Panc1 (cell line): ENCODE measurements around the gene SLIT1. TPM values are rescaled to one million over a fixed set of nuclear protein-coding genes. Genes with fewer than 3 reads are reported as not detected.
"Not testable (repeated sequence)": the region's sequence is repeated elsewhere in the genome, so short reads cannot be mapped to it uniquely, and the experiment has no call there.

Experiments used
- ATAC-seq: fragments of 200-7000 bp; cut with Tn5 transposase; 2 replicates; pipeline ENCODE4 v1.9.1; 2020; ENCODE audit warnings: mild to moderate bottlenecking, moderate library complexity
- BruUV-seq: library from RNA; stranded (reverse); fragments of 400-500 nt; replicated peaks from 2 replicates; lab custom pipeline; 2021; lab: Mats Ljungman, UMichigan
- CTCF ChIA-PET: fragments of 300-600 bp; sonication (Branson Sonifier 250); formaldehyde crosslinking; loops from one replicate; lab custom pipeline; 2022; ENCODE audit warnings: antibody characterized with exemption; lab: Charles Lee
- POLR2A ChIA-PET: fragments of 300-600 bp; sonication (Branson Sonifier 250); formaldehyde crosslinking; loops from one replicate; lab custom pipeline; 2022; ENCODE audit warnings: antibody characterized with exemption; lab: Charles Lee
- DNase-seq: peaks from one replicate; pipeline ENCODE4 v3.0.0-alpha.2; 2010; ENCODE audit warnings: low read depth, low spot score
- H3K27ac ChIP-seq: 2 replicates; pipeline ENCODE4 v1.5.1; 2011; ENCODE audit warnings: mild to moderate bottlenecking, low read length, inconsistent platforms
- H3K27me3 ChIP-seq: fragments of 200-500 bp; sonication (Bioruptor generic); 2 replicates; pipeline ENCODE4 v1.6.0; 2014; ENCODE audit warnings: low read length, inconsistent platforms; ENCODE audit not compliant: control insufficient read depth, insufficient read depth
- H3K36me3 ChIP-seq: fragments of 200-500 bp; sonication (Bioruptor generic); 2 replicates; pipeline ENCODE4 v1.5.1; 2014; ENCODE audit warnings: inconsistent platforms, mild to moderate bottlenecking, low read length, moderate library complexity; ENCODE audit not compliant: control insufficient read depth, insufficient read depth
- H3K4me1 ChIP-seq: 2 replicates; pipeline ENCODE4 v1.5.1; 2011; ENCODE audit warnings: inconsistent platforms, mild to moderate bottlenecking, low read length, moderate library complexity; ENCODE audit not compliant: control insufficient read depth, insufficient read depth
- H3K4me3 ChIP-seq, 2 experiments: 2 replicates each; pipeline ENCODE4 v1.5.1; 2011 to 2012; ENCODE audit warnings: low read depth in 2 of 2, low read length in 2 of 2, mild to moderate bottlenecking in 2 of 2, inconsistent platforms in 1 of 2, moderate library complexity in 1 of 2
- H3K9me3 ChIP-seq: fragments of 200-500 bp; sonication (Bioruptor generic); 2 replicates; pipeline ENCODE4 v1.5.1; 2014; ENCODE audit warnings: low read depth, mild to moderate bottlenecking, inconsistent platforms, low read length, moderate library complexity; ENCODE audit not compliant: control insufficient read depth, insufficient read depth
- POLR2AphosphoS5 ChIP-seq: IDR thresholded peaks from 2 replicates; pipeline ENCODE4 v1.6.1; 2012; ENCODE audit warnings: mild to moderate bottlenecking, low read depth, low read length, moderate library complexity
- SIN3A ChIP-seq: IDR thresholded peaks from 2 replicates; pipeline ENCODE4 v1.6.1; 2012; ENCODE audit warnings: low read depth, mild to moderate bottlenecking, low read length, moderate library complexity, borderline replicate concordance; ENCODE audit not compliant: insufficient read depth
- TCF7L2 ChIP-seq: IDR thresholded peaks from 2 replicates; pipeline ENCODE4 v1.6.1; 2011; ENCODE audit warnings: mild to moderate bottlenecking, low read depth, low read length, inconsistent platforms
- in situ Hi-C: cut with HindIII; loops from 2 replicates; pipeline ENCODE4 v1.10.0; 2016; ENCODE audit warnings: low sequenced_read_pairs, low pct_unique_long_range_greater_than_20kb
- intact Hi-C: fragments of 100-400 bp; cut with micrococcal nuclease; formaldehyde crosslinking; loops from one replicate; pipeline ENCODE4 v1.10.0; 2022; ENCODE audit not compliant: unreplicated experiment
- total RNA-seq: library from RNA; stranded (reverse); gene quantifications from one replicate; pipeline ENCODE4 v1.2.1, GENCODE V29; 2021; ENCODE audit not compliant: unreplicated experiment
- TF ChIP-seq, protein P1 (sequence below), 2 experiments: IDR thresholded peaks; 2 replicates each; pipeline ENCODE4 v1.6.1; 2011 to 2012; ENCODE audit warnings: low read depth in 2 of 2, control low read depth in 1 of 2, low read length in 1 of 2, mild to moderate bottlenecking in 1 of 2, moderate library complexity in 1 of 2; ENCODE audit not compliant: insufficient read depth in 1 of 2
- TF ChIP-seq, protein P2 (sequence below): fragments of 450-650 bp; IDR thresholded peaks from 2 replicates; pipeline ENCODE4 v1.5.1; 2017; ENCODE audit warnings: mild to moderate bottlenecking

Gene SLIT1
- total RNA-seq, 1 experiment from 2014 or later = 2.6 TPM

DNA sequence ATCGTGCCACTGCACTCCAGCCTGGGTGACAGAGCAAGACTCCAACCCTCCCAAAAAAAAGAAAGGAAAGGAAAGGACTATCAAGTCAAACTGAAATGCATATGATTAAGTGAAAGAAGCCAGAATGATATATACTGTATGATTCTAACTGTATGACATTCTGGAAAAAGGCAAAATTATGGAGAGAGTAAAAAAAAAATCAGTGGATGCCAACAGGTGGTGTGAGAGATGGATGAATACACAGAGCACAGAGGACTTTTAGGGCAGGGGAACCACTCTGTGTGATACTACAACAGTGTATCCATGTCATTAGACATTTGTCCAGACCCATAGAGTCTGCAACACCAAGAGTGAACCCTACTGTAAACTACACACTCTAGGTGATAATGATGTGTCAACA is 99.2 kb downstream of the SLIT1 start:
- POLR2A ChIA-PET = interaction anchor here (0.6 kb wide), 1 partner anchor 75 kb away, joined by 3 read pairs; no protein-coding TSS in a partner anchor
- CTCF ChIA-PET = interaction anchor here (0.7 kb wide), 1 partner anchor 49 kb away, joined by 3 read pairs; no protein-coding TSS in a partner anchor
- H3K4me1 ChIP-seq = peaks cover 7% of the 10 kb centered on the region; the same call in 1 of the 2 replicates
- peaks cover 8% of the 10 kb centered on the region for H3K27me3 ChIP-seq
- ATAC-seq (no peak), DNase-seq (no peak)
- no peaks in the 10 kb centered on the region for H3K9me3 ChIP-seq
- intact Hi-C loops (no loop called here), in situ Hi-C loops (no loop called here)
- H3K27ac ChIP-seq = no peak overlapping the region
- no TSS peak for BruUV-seq
- no peak overlapping the region for H3K4me3 ChIP-seq
- TF ChIP-seq POLR2AphosphoS5 = no peak
- TF ChIP-seq SIN3A = no peak
- TF ChIP-seq, protein P1, sequence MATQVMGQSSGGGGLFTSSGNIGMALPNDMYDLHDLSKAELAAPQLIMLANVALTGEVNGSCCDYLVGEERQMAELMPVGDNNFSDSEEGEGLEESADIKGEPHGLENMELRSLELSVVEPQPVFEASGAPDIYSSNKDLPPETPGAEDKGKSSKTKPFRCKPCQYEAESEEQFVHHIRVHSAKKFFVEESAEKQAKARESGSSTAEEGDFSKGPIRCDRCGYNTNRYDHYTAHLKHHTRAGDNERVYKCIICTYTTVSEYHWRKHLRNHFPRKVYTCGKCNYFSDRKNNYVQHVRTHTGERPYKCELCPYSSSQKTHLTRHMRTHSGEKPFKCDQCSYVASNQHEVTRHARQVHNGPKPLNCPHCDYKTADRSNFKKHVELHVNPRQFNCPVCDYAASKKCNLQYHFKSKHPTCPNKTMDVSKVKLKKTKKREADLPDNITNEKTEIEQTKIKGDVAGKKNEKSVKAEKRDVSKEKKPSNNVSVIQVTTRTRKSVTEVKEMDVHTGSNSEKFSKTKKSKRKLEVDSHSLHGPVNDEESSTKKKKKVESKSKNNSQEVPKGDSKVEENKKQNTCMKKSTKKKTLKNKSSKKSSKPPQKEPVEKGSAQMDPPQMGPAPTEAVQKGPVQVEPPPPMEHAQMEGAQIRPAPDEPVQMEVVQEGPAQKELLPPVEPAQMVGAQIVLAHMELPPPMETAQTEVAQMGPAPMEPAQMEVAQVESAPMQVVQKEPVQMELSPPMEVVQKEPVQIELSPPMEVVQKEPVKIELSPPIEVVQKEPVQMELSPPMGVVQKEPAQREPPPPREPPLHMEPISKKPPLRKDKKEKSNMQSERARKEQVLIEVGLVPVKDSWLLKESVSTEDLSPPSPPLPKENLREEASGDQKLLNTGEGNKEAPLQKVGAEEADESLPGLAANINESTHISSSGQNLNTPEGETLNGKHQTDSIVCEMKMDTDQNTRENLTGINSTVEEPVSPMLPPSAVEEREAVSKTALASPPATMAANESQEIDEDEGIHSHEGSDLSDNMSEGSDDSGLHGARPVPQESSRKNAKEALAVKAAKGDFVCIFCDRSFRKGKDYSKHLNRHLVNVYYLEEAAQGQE (IDR thresholded peaks at IDR 0.05; ENCODE audit: insufficient read depth in 1 of 2, low read depth in 2 of 2, low read length in 1 of 2) = no peak
- TF ChIP-seq, protein P2, sequence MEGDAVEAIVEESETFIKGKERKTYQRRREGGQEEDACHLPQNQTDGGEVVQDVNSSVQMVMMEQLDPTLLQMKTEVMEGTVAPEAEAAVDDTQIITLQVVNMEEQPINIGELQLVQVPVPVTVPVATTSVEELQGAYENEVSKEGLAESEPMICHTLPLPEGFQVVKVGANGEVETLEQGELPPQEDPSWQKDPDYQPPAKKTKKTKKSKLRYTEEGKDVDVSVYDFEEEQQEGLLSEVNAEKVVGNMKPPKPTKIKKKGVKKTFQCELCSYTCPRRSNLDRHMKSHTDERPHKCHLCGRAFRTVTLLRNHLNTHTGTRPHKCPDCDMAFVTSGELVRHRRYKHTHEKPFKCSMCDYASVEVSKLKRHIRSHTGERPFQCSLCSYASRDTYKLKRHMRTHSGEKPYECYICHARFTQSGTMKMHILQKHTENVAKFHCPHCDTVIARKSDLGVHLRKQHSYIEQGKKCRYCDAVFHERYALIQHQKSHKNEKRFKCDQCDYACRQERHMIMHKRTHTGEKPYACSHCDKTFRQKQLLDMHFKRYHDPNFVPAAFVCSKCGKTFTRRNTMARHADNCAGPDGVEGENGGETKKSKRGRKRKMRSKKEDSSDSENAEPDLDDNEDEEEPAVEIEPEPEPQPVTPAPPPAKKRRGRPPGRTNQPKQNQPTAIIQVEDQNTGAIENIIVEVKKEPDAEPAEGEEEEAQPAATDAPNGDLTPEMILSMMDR = no peak
- TF ChIP-seq TCF7L2 = no peak
- H3K36me3 ChIP-seq = no peaks in the 10 kb centered on the region

DNA sequence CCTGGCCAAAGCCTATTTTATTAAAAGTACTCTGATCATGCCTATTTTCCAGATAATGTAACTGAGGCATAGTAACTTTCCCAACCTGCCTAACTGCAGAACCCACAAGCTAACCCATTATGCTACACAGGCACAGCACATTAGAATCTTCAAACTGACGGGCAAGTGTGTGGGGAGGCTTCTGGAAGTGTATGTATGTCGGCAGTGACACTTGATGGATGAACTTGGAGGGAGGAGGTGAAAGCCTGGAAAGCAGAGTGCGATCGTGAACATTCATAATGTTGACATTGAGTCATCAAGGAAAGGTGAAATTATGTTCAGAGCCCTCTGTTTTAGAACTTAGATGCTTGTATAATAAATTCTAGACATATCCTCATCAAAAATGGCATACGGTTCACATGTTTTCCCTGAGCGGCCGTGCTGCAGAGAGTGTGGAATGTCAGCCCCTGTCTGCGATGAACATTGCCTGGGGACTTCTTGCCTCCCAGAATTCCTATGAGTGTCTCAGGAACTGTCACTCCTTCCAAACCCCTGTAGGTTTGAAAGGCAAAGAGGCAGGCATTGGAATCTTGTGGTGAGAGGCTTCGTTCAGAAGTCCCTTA is 102.4 kb downstream of the SLIT1 start:
- Histone ChIP-seq H3K27ac (no peak overlapping the region), H3K36me3 (no peaks in the 10 kb centered on the region), H3K9me3 (no peaks in the 10 kb centered on the region), H3K4me1 (no peaks in the 10 kb centered on the region), H3K27me3 (peaks cover 7% of the 10 kb centered on the region; the same call in 1 of the 2 replicates), H3K4me3 (no peak overlapping the region)
- in situ Hi-C loops = no loop called here
- ChIA-PET POLR2A (no interaction called here), CTCF (no interaction called here)
- no TSS peak for BruUV-seq
- intact Hi-C loops = no loop called here
- no peak for ATAC-seq
- TF ChIP-seq POLR2AphosphoS5 = no peak
- no peak for TF ChIP-seq TCF7L2
- DNase-seq = no peak

DNA sequence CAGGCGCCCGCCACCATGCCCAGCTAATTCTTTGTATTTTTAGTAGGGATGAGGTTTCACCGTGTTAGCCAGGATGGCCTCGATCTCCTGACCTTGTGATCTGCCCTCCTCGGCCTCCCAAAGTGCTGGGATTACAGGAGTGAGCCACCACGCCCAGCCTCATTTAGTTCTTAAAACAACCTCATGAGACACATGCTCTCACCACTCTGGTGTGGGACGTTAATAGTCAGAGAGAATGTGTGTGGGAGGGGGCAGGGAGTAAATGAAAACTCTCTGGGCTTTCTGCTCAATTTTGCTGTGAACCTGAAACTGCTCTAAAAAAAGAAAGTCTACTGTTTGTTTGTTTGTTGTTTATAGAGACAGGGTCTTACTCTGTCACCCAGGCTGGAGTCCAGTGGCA is 103.2 kb downstream of the SLIT1 start:
- in situ Hi-C loops, H3K36me3 ChIP-seq, intact Hi-C loops, BruUV-seq, H3K4me3 ChIP-seq, ATAC-seq, H3K27me3 ChIP-seq, H3K27ac ChIP-seq, H3K4me1 ChIP-seq, H3K9me3 ChIP-seq, POLR2A ChIA-PET, DNase-seq: not testable (repeated sequence)
- CTCF ChIA-PET = interaction anchor here (0.7 to 2.3 kb wide), 3 partner anchors 10 to 127 kb away, joined by 5 to 11 read pairs (median 6); no protein-coding TSS in a partner anchor
